ENCODE measurements around the gene RESP18.

DNA sequence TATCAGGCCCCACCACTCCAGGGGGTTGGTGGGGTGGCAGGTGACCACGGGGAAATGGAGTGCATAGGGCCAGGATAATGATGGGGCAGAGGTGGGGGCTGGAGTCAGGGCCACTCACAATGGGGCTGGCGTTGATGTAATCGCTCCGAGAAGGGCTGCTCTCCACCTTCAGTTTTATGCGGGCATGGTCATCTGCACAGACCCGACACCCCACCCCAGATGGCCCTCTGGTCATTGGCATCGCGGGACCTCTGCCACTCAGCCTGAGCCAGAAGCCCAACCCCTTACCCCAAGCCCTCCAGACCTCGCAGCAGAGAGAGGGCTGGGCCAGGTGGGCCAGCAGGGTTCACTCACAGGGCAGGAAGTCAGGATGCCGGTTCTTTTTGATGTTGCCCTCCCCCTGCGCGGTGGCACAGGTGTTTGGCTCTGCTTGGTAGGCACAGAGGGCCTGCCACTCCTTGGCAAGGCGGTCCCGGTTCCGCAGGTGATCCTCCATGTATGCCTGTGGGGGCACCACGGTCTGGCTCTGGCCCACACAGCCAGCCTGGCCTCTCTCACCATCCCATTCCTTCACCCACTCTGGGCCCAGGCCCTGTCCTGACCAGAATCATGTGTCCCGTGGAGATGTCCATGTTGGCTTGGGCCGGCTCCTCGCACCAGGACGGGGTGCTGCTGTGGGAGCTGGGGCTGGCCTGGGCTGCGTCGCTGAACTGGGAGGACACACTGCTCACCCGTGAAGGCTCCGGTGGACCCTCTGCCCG is 35.7 kb downstream of the RESP18 start:
- TF ChIP-seq, protein P1, sequence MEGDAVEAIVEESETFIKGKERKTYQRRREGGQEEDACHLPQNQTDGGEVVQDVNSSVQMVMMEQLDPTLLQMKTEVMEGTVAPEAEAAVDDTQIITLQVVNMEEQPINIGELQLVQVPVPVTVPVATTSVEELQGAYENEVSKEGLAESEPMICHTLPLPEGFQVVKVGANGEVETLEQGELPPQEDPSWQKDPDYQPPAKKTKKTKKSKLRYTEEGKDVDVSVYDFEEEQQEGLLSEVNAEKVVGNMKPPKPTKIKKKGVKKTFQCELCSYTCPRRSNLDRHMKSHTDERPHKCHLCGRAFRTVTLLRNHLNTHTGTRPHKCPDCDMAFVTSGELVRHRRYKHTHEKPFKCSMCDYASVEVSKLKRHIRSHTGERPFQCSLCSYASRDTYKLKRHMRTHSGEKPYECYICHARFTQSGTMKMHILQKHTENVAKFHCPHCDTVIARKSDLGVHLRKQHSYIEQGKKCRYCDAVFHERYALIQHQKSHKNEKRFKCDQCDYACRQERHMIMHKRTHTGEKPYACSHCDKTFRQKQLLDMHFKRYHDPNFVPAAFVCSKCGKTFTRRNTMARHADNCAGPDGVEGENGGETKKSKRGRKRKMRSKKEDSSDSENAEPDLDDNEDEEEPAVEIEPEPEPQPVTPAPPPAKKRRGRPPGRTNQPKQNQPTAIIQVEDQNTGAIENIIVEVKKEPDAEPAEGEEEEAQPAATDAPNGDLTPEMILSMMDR (IDR thresholded peaks at IDR 0.05), result no peak
- TF ChIP-seq EZH2phosphoT487 (IDR thresholded peaks at IDR 0.05), result no peak

All from neural progenitor cell (in vitro differentiated cells).